ENCODE data around the gene ZNF594. TPM values are rescaled to one million over a fixed set of nuclear protein-coding genes. Genes with fewer than 3 reads are reported as not detected.

ZNF594 gene
- total and polyA plus RNA-seq, 10 of the 15 experiments (the other 5 are each of a cell fraction or from before 2014, with no cell fraction given), result 0.98 to 14.3 (median 11.1) TPM

GRCh38 chr17:5225668-5226457 is 34.2 kb upstream of the ZNF594 start (continued):
- TF ChIP-seq SUZ12 (IDR thresholded peaks at IDR 0.05; ENCODE audit: unreplicated experiment) (no peak), YY1 (IDR thresholded peaks at IDR 0.05; ENCODE audit: low read depth, low read length) (no peak), BCLAF1 (IDR thresholded peaks at IDR 0.05) (no peak), RFX5 (IDR thresholded peaks at IDR 0.05; ENCODE audit: low read depth, low read length) (no peak), RELB (IDR thresholded peaks at IDR 0.05; ENCODE audit: low read depth) (peak; percentile 95), EED (IDR thresholded peaks at IDR 0.05; ENCODE audit: low read depth) (peak; percentile 79; the same call in 1 of the 2 replicates), PAX5 (IDR thresholded peaks at IDR 0.05; ENCODE audit: borderline replicate concordance, low read depth, low read length) (peak; percentile 24; the same call in 1 of the 2 replicates), CHD1 (IDR thresholded peaks at IDR 0.05; ENCODE audit: low read depth, low read length) (no peak), NFXL1 (IDR thresholded peaks at IDR 0.05; ENCODE audit: borderline replicate concordance) (no peak), POLR2A (IDR thresholded peaks at IDR 0.05; ENCODE audit: low read depth, low read length) (peak; percentile 44; the same call in 1 of the 2 replicates), ZSCAN29 (IDR thresholded peaks at IDR 0.05) (no peak), ZNF384 (IDR thresholded peaks at IDR 0.05; ENCODE audit: borderline replicate concordance, low read depth, low read length) (0 out of 2 replicates have a peak, but pooled peaks have one; percentile 46), NFIC (IDR thresholded peaks at IDR 0.05; ENCODE audit: low read depth, low read length) (peak; percentile 85), TARDBP (IDR thresholded peaks at IDR 0.05; ENCODE audit: borderline replicate concordance) (no peak), KLF5 (IDR thresholded peaks at IDR 0.05; ENCODE audit: partially characterized antibody) (no peak), GATAD2B (conservative IDR thresholded peaks at IDR 0.05; ENCODE audit: low read depth) (peak; percentile 88), CREB1 (IDR thresholded peaks at IDR 0.05; ENCODE audit: low read depth) (peak; percentile 34), EP300 (IDR thresholded peaks at IDR 0.05; ENCODE audit: borderline replicate concordance in 1 of 2, control insufficient read depth in 1 of 2, low read depth in 2 of 2, low read length in 2 of 2) (peak in 1 of 2 experiments; percentile 88; a peak in 3 of 4 replicates), HDAC2 (IDR thresholded peaks at IDR 0.05) (no peak), FOXK2 (IDR thresholded peaks at IDR 0.05) (no peak), BACH1 (IDR thresholded peaks at IDR 0.05; ENCODE audit: borderline replicate concordance) (peak; percentile 78), RB1 (IDR thresholded peaks at IDR 0.05; ENCODE audit: borderline replicate concordance) (peak; percentile 85; the same call in 1 of the 2 replicates), POLR2AphosphoS2 (IDR thresholded peaks at IDR 0.05; ENCODE audit: low read depth, low read length) (peak; percentile 72; the same call in 1 of the 2 replicates), SUPT20H (IDR thresholded peaks at IDR 0.05; ENCODE audit: borderline replicate concordance, control insufficient read depth, low read depth, low read length) (no peak)

Data from GM12878 (cell line).